Subcutaneous adipose tissue (tissue), 4 donors: ENCODE measurements around the gene STX3. TPM values are rescaled to one million over a fixed set of nuclear protein-coding genes. Genes with fewer than 3 reads are reported as not detected.

Experiments
- total RNA-seq, 4 donors: library from RNA; depleted of rRNA; stranded (reverse); fragments of >200 nt; gene quantifications; one replicate each; pipeline ENCODE4 v1.1.0, GENCODE V29; 2016
- TF ChIP-seq, protein P1 (sequence below): fragments of 450-650 bp; IDR thresholded peaks from one replicate; pipeline ENCODE4 v1.5.1; 2016; ENCODE audit warnings: low read depth, mild to moderate bottlenecking, control low read depth, antibody characterized with exemption, moderate library complexity

The STX3 gene
- total RNA-seq, result 10 to 100 TPM; 16.8 to 39.6 (median 26.9) TPM

GRCh38 chr11:59754859-59755700 is at the start of gene STX3:
Gene STX3, plus strand, starts transcription at chr11:59755376. Its CDS starts 230 bp downstream, at chr11:59755606.
- TF ChIP-seq, protein P1, sequence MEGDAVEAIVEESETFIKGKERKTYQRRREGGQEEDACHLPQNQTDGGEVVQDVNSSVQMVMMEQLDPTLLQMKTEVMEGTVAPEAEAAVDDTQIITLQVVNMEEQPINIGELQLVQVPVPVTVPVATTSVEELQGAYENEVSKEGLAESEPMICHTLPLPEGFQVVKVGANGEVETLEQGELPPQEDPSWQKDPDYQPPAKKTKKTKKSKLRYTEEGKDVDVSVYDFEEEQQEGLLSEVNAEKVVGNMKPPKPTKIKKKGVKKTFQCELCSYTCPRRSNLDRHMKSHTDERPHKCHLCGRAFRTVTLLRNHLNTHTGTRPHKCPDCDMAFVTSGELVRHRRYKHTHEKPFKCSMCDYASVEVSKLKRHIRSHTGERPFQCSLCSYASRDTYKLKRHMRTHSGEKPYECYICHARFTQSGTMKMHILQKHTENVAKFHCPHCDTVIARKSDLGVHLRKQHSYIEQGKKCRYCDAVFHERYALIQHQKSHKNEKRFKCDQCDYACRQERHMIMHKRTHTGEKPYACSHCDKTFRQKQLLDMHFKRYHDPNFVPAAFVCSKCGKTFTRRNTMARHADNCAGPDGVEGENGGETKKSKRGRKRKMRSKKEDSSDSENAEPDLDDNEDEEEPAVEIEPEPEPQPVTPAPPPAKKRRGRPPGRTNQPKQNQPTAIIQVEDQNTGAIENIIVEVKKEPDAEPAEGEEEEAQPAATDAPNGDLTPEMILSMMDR, result no peak

- TF ChIP-seq, protein P1, result no peak
Measured at GRCh38 chr11:59706518-59707285, 48.5 kb upstream of the STX3 start.

DNA sequence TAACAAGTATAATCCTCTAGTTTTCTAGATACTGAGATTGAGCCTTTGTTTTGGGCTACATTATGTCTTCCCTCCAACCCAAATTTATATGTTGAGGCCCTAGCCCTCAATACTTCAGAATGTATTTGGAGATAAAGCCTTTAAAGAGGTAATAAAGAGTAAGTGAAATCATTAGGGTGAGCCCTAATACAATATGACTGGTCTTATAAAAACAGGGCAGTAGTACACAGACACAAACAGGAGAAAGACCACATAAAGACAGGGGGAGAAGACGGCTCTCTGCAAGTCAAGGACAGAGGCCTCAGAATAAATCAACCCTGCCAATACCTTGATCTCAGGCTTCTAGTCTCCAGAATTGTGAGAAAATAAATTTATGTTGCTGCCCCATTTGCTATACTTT is 47.8 kb upstream of the STX3 start:
- TF ChIP-seq, protein P1, result no peak

GRCh38 chr11:59708537-59708936 is 46.6 kb upstream of the STX3 start:
- TF ChIP-seq, protein P1, result no peak

DNA sequence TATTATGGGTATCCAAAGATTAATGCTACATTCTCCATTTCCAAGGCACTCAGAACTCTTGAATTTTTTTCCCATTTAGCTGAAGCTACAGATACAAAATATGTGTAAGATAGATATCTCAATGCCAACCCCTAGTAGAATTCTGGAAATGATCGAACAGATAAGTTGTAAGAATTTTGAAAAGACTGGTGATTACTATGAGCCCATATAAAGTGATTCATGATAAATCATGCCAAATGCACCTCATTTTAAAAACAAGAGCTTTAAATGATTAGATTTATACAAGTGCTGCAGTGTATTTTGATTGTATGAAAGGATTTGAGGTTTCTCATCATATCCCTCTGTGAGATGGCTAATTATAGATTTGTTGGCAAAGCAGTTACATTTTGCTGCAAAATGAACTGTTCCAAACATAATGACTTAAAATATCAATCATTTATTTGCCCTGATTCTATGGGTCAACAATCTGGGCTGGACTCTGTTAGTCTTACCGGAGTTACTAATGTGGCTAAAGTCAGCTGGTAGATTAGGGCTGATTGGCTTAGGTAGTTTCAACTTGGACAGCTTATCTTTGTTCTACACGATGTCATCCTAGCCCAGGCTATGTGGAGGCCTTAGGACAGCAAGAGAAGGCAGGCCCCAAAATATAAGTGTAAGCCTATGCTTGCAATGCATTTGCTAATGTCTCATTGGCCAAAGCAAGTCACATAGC is 44.9 kb upstream of the STX3 start:
- TF ChIP-seq, protein P1, result no peak

DNA sequence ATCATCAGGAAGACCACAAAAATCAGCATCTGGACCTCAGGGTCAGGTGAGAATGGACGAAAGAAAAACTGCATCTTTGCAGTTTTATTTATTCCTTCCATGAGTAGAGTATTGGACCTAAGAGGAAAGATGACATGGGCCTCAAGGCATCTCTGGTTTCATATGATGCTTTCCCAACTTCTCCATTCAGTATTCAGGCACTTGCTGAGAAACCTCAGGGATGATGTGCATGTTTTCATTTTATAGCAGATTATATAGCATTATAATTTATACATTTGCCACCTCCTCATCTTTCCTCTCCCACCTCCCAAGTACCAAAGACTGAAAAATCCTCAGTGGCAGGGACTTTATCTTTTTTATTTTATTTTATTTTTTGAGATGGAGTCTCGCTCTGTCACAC is 41.4 kb upstream of the STX3 start, which contains the start of gene OR10V1:
OR10V1 (minus strand) TSS at position 101 of the 400 bp plus-strand sequence; CDS start at position 101, 0 bp downstream.
- TF ChIP-seq, protein P1, result no peak
